D721Med (cell line): ENCODE data around the gene PIK3CD.
"Not testable (repeated sequence)": the region's sequence is repeated elsewhere in the genome, so short reads cannot be mapped to it uniquely, and the experiment has no call there.

Experiments used
- DNase-seq: peaks from one replicate; pipeline ENCODE4 v3.0.0; 2011; ENCODE audit warnings: low spot score; ENCODE audit not compliant: insufficient read length
- FAIRE-seq: peaks from 2 replicates; lab custom pipeline; 2011; peaks lifted over from hg19 to GRCh38; lab: Jason Lieb, UNC
- CTCF ChIP-seq: IDR thresholded peaks from 2 replicates; pipeline ENCODE4 v1.5.1; 2012; ENCODE audit warnings: mild to moderate bottlenecking, control low read depth; ENCODE audit not compliant: insufficient read depth; ENCODE audit errors: missing control alignments

PIK3CD gene

GRCh38 chr1:9701665-9702064, 50.1 kb downstream of the PIK3CD start:
- FAIRE-seq: no peak
- no peak for TF ChIP-seq CTCF
- no peak for DNase-seq

- FAIRE-seq: no peak
- TF ChIP-seq CTCF: no peak
- DNase-seq: no peak
Measured at GRCh38 chr1:9703165-9703509, 51.6 kb downstream of the PIK3CD start.

GRCh38 chr1:9703681-9704080, 52.1 kb downstream of the PIK3CD start:
- no peak for DNase-seq
- TF ChIP-seq CTCF: no peak
- FAIRE-seq: no peak

GRCh38 chr1:9705337-9706093, 54.0 kb downstream of the PIK3CD start:
- FAIRE-seq: no peak
- TF ChIP-seq CTCF: no peak

GRCh38 chr1:9706178-9706577, 54.6 kb downstream of the PIK3CD start:
- DNase-seq (no peak), FAIRE-seq (no peak)
- TF ChIP-seq CTCF: no peak

More at GRCh38 chr1:9705337-9706093, 54.0 kb downstream of the PIK3CD start:
- no peak for DNase-seq

GRCh38 chr1:9710037-9710436, 58.5 kb downstream of the PIK3CD start:
- TF ChIP-seq CTCF: no peak
- FAIRE-seq: no peak
- DNase-seq: no peak

GRCh38 chr1:9711466-9712020, 60.0 kb downstream of the PIK3CD start:
- DNase-seq (no peak), FAIRE-seq (no peak)
- TF ChIP-seq CTCF: no peak

- not testable (repeated sequence) for DNase-seq, FAIRE-seq
Measured at GRCh38 chr1:9712767-9713166, 61.2 kb downstream of the PIK3CD start.
